ENCODE results near the gene B3GNT7. TPM values are rescaled to one million over a fixed set of nuclear protein-coding genes. Genes with fewer than 3 reads are reported as not detected.

Gene B3GNT7
- total and polyA plus RNA-seq, 2 experiments from 2014 or later, result 44.2 to 89.4 TPM

DNA sequence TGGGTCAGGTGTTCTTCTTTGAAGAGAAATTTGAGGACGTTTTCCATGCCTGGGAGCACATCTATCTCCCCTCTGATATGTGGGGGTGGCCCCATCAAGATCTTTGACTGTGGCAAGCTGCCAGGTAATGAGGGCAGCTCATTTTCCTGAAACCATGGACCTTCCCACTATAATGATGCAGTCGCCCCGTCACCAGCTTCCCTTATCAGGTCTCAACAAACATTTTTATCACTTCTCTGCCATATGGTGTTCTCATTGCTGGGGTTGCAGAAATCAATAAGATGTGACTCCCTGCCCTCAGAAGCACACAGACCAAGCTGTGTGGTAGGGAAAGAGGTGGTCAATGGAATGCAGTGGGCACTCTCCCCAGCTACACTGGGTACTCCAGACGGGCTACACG is 48.4 kb upstream of the B3GNT7 start (continued):
- TF ChIP-seq, protein P1, sequence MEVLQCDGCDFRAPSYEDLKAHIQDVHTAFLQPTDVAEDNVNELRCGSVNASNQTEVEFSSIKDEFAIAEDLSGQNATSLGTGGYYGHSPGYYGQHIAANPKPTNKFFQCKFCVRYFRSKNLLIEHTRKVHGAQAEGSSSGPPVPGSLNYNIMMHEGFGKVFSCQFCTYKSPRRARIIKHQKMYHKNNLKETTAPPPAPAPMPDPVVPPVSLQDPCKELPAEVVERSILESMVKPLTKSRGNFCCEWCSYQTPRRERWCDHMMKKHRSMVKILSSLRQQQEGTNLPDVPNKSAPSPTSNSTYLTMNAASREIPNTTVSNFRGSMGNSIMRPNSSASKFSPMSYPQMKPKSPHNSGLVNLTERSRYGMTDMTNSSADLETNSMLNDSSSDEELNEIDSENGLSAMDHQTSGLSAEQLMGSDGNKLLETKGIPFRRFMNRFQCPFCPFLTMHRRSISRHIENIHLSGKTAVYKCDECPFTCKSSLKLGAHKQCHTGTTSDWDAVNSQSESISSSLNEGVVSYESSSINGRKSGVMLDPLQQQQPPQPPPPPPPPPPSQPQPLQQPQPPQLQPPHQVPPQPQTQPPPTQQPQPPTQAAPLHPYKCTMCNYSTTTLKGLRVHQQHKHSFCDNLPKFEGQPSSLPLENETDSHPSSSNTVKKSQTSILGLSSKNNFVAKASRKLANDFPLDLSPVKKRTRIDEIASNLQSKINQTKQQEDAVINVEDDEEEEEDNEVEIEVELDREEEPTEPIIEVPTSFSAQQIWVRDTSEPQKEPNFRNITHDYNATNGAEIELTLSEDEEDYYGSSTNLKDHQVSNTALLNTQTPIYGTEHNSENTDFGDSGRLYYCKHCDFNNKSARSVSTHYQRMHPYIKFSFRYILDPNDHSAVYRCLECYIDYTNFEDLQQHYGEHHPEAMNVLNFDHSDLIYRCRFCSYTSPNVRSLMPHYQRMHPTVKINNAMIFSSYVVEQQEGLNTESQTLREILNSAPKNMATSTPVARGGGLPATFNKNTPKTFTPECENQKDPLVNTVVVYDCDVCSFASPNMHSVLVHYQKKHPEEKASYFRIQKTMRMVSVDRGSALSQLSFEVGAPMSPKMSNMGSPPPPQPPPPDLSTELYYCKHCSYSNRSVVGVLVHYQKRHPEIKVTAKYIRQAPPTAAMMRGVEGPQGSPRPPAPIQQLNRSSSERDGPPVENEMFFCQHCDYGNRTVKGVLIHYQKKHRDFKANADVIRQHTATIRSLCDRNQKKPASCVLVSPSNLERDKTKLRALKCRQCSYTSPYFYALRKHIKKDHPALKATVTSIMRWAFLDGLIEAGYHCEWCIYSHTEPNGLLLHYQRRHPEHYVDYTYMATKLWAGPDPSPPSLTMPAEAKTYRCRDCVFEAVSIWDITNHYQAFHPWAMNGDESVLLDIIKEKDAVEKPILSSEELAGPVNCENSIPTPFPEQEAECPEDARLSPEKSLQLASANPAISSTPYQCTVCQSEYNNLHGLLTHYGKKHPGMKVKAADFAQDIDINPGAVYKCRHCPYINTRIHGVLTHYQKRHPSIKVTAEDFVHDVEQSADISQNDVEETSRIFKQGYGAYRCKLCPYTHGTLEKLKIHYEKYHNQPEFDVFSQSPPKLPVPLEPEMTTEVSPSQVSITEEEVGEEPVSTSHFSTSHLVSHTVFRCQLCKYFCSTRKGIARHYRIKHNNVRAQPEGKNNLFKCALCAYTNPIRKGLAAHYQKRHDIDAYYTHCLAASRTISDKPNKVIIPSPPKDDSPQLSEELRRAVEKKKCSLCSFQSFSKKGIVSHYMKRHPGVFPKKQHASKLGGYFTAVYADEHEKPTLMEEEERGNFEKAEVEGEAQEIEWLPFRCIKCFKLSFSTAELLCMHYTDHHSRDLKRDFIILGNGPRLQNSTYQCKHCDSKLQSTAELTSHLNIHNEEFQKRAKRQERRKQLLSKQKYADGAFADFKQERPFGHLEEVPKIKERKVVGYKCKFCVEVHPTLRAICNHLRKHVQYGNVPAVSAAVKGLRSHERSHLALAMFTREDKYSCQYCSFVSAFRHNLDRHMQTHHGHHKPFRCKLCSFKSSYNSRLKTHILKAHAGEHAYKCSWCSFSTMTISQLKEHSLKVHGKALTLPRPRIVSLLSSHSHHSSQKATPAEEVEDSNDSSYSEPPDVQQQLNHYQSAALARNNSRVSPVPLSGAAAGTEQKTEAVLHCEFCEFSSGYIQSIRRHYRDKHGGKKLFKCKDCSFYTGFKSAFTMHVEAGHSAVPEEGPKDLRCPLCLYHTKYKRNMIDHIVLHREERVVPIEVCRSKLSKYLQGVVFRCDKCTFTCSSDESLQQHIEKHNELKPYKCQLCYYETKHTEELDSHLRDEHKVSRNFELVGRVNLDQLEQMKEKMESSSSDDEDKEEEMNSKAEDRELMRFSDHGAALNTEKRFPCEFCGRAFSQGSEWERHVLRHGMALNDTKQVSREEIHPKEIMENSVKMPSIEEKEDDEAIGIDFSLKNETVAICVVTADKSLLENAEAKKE (CRISPR knock-in tag; IDR thresholded peaks at IDR 0.05), result no peak
- no peak for TF ChIP-seq NANOG (IDR thresholded peaks at IDR 0.05; ENCODE audit: borderline replicate concordance)
- TF ChIP-seq EZH2 (IDR thresholded peaks at IDR 0.05; ENCODE audit: low read depth, unreplicated experiment), result no peak
- TF ChIP-seq JUNB (IDR thresholded peaks at IDR 0.05; ENCODE audit: unreplicated experiment), result no peak
- TF ChIP-seq, protein P2, sequence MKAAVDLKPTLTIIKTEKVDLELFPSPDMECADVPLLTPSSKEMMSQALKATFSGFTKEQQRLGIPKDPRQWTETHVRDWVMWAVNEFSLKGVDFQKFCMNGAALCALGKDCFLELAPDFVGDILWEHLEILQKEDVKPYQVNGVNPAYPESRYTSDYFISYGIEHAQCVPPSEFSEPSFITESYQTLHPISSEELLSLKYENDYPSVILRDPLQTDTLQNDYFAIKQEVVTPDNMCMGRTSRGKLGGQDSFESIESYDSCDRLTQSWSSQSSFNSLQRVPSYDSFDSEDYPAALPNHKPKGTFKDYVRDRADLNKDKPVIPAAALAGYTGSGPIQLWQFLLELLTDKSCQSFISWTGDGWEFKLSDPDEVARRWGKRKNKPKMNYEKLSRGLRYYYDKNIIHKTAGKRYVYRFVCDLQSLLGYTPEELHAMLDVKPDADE (IDR thresholded peaks at IDR 0.05), result no peak

DNA sequence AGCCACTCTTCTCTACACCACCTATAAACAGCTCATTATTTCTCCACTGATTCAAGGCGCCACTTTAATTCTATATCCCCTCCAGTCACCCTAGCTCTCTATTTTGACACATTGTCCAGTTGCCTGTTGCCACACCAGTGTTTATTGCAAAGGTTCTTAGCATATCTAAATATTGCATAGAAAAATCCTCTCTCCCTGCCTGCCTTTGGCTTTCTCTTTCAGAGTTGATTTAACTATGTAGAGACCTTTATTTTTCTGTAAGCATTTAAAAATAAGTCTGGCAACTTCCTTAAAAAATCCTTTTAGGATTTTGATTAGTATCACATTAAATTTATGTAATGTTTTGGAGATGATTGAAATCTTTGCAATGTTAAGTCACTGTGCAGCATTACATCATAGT is 47.9 kb upstream of the B3GNT7 start:
- peaks cover 4% of the 10 kb centered on the region for H3K27me3 Mint-ChIP-seq (ENCODE audit: insufficient read depth, low read depth, poor library complexity)
- Histone ChIP-seq H4K20me1 (replicated peaks; ENCODE audit: insufficient read depth) (no peaks in the 10 kb centered on the region), H2AFZ (no peak overlapping the region), H3K27me3 (ENCODE audit: insufficient read depth) (no peaks in the 10 kb centered on the region), H3K27ac (ENCODE audit: low read depth) (no peak overlapping the region), H3K36me3 (ENCODE audit: insufficient read depth) (no peaks in the 10 kb centered on the region), H3F3A (replicated peaks; ENCODE audit: low read depth) (no peaks in the 10 kb centered on the region), H3K4me2 (no peak overlapping the region), H3K79me2 (replicated peaks; ENCODE audit: insufficient read depth) (no peaks in the 10 kb centered on the region), H3K9me2 (ENCODE audit: insufficient read depth) (no peaks in the 10 kb centered on the region), H3K4me3 (no peak overlapping the region), H3K4me1 (ENCODE audit: insufficient read depth) (no peaks in the 10 kb centered on the region)
- H3K4me3 Mint-ChIP-seq, result no peak overlapping the region
- TF ChIP-seq EZH2phosphoT487 (IDR thresholded peaks at IDR 0.05; ENCODE audit: unreplicated experiment) (no peak), EZH2 (IDR thresholded peaks at IDR 0.05; ENCODE audit: low read depth, unreplicated experiment) (no peak), CREB1 (CRISPR knock-in tag; IDR thresholded peaks at IDR 0.05; ENCODE audit: low read depth) (no peak), STAT1 (IDR thresholded peaks at IDR 0.05; ENCODE audit: unreplicated experiment) (no peak), POLR2AphosphoS5 (IDR thresholded peaks at IDR 0.05; ENCODE audit: low read depth) (no peak)
- TF ChIP-seq, protein P2 (IDR thresholded peaks at IDR 0.05), result no peak
- peaks cover 12% of the 10 kb centered on the region for H3K4me1 Mint-ChIP-seq
- H3K9me3 Mint-ChIP-seq, result no peaks in the 10 kb centered on the region
- no peak overlapping the region for H3K27ac Mint-ChIP-seq
- ATAC-seq (no peak), DNase-seq (ENCODE audit: low spot score) (no peak)
- H3K36me3 Mint-ChIP-seq (ENCODE audit: low read depth), result peaks cover 9% of the 10 kb centered on the region
